ENCODE data around the gene PIWIL4.
"Not testable (repeated sequence)": the region's sequence is repeated elsewhere in the genome, so short reads cannot be mapped to it uniquely, and the experiment has no call there.

Gene PIWIL4

GRCh38 chr11:94568200-94568599 is 1.0 kb downstream of the PIWIL4 start:
- no peak for TF ChIP-seq CTCF (IDR thresholded peaks at IDR 0.05; ENCODE audit: extremely low read depth, insufficient read depth, missing control alignments)
- in situ Hi-C loops (cut with MboI; ENCODE audit: low pct_unique_long_range_greater_than_20kb, low sequenced_read_pairs, unreplicated experiment): no loop called here
- no peak for DNase-seq (ENCODE audit: low spot score)

DNA sequence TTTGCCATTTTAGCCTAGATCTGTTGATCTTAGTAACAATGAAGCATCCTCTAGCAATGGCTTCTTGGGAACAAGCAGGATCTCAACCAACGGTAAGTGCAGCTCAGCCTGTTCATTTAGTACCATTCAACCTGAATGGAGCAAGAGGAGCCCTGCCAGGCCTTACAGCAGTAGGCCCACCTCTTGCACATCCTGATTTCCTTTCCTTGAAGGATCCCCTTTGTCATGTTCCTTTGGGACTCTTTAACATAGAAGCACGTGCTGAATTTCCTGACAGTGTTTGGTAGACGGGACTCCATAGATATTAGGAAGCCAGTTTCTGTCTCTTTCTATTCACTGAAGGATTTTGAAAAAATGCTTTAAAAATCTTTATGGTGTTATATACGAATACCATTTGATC is 1.5 kb downstream of the PIWIL4 start:
- in situ Hi-C loops (cut with MboI; ENCODE audit: low pct_unique_long_range_greater_than_20kb, low sequenced_read_pairs, unreplicated experiment): no loop called here
- no peak for DNase-seq (ENCODE audit: low spot score)
- TF ChIP-seq CTCF (IDR thresholded peaks at IDR 0.05; ENCODE audit: extremely low read depth, insufficient read depth, missing control alignments): no peak

DNA sequence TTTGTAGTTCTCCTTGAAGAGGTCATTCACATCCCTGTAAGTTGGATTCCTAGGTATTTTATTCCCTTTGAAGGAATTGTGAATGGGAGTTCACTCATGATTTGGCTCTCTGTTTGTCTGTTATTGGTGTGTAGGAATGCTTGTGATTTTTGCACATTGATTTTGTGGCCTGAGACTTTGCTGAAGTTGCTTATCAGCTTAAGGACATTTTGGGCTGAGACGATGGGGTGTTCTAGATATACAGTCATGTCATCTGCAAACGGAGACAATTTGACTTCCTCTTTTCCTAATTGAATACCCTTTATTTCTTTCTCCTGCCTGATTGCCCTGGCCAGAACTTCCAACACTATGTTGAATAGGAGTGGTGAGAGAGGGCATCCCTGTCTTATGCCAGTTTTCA is 5.8 kb downstream of the PIWIL4 start:
- in situ Hi-C loops (cut with MboI; ENCODE audit: low pct_unique_long_range_greater_than_20kb, low sequenced_read_pairs, unreplicated experiment): not testable (repeated sequence)

GRCh38 chr11:94574193-94574961 is 7.2 kb downstream of the PIWIL4 start:
- in situ Hi-C loops (cut with MboI; ENCODE audit: low pct_unique_long_range_greater_than_20kb, low sequenced_read_pairs, unreplicated experiment): no loop called here

More for the DNA sequence above, 5.8 kb downstream of the PIWIL4 start:
- not testable (repeated sequence) for DNase-seq (ENCODE audit: low spot score)

GRCh38 chr11:94576306-94576705 is 9.1 kb downstream of the PIWIL4 start:
- TF ChIP-seq CTCF (IDR thresholded peaks at IDR 0.05; ENCODE audit: extremely low read depth, insufficient read depth, missing control alignments): no peak
- DNase-seq (ENCODE audit: low spot score): no peak
- in situ Hi-C loops (cut with MboI; ENCODE audit: low pct_unique_long_range_greater_than_20kb, low sequenced_read_pairs, unreplicated experiment): no loop called here

More at GRCh38 chr11:94574193-94574961, 7.2 kb downstream of the PIWIL4 start:
- DNase-seq (ENCODE audit: low spot score): no peak
- no peak for TF ChIP-seq CTCF (IDR thresholded peaks at IDR 0.05; ENCODE audit: extremely low read depth, insufficient read depth, missing control alignments)

- in situ Hi-C loops (cut with MboI; ENCODE audit: low pct_unique_long_range_greater_than_20kb, low sequenced_read_pairs, unreplicated experiment): no loop called here
- no peak for DNase-seq (ENCODE audit: low spot score)
- TF ChIP-seq CTCF (IDR thresholded peaks at IDR 0.05; ENCODE audit: extremely low read depth, insufficient read depth, missing control alignments): no peak
Observed at GRCh38 chr11:94577841-94578240, 10.7 kb downstream of the PIWIL4 start.

DNA sequence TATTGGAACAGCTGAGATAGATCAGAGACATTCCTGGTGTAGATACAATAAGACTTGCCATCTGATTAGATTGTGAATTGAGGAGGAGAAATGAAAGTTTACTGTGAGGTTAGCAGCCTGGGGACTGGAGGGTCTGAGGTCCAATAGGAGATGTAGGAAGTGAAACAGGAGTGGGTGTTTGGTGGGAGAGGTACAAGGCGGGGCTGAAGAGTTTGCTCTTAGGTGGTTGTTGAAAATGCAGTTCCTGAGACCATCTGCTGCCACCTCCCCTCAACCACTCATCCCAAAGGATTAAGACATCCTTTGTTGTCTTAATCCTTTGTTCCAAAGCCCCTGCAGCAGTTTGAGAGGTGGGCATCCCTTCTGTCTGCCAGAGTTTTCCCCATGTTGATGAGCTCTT is 14.8 kb downstream of the PIWIL4 start:
- no peak for DNase-seq (ENCODE audit: low spot score)
- in situ Hi-C loops (cut with MboI; ENCODE audit: low pct_unique_long_range_greater_than_20kb, low sequenced_read_pairs, unreplicated experiment): no loop called here

More for the DNA sequence above, 14.8 kb downstream of the PIWIL4 start:
- no peak for TF ChIP-seq CTCF (IDR thresholded peaks at IDR 0.05; ENCODE audit: extremely low read depth, insufficient read depth, missing control alignments)

All from GM13977 (cell line).